K562 (cell line): ENCODE results near the gene TP53BP2. TPM values are rescaled to one million over a fixed set of nuclear protein-coding genes. Genes with fewer than 3 reads are reported as not detected.
A peak's percentile ranks its signal among the peaks of the same experiment; 100 is the strongest.

Source experiments
- ATAC-seq: fragments of 200-7000 bp; cut with Tn5 transposase; 3 replicates; pipeline ENCODE4 v1.9.1; 2020; ENCODE audit warnings: moderate library complexity
- BruUV-seq: library from RNA; stranded (reverse); fragments of 400-500 nt; replicated peaks from 2 replicates; lab custom pipeline; 2021; lab: Mats Ljungman, UMichigan
- CTCF ChIA-PET: fragments of 300-600 bp; formaldehyde crosslinking; extraction: SDS; loops from one replicate; lab custom pipeline; 2021; ENCODE audit warnings: low intra/inter-chr PET ratio; lab: Yijun Ruan, JAX
- POLR2A ChIA-PET: fragments of 300-600, 350-650 bp; sonication (Branson Sonifier 250); formaldehyde crosslinking; extraction: SDS; loops from one replicate; lab custom pipeline; 2021; ENCODE audit warnings: antibody characterized with exemption, inconsistent platforms; lab: Yijun Ruan, JAX
- DNase-seq, 4 experiments: peaks; one replicate each; pipeline versions ENCODE4 v3.0.0 to v3.0.0-alpha.2; 2011 to 2018; ENCODE audit warnings: low spot score in 3 of 4, mixed read lengths in 3 of 4; ENCODE audit errors: extremely low read depth in 1 of 4
- FAIRE-seq: peaks from 2 replicates; lab custom pipeline; 2011; peaks lifted over from hg19 to GRCh38; lab: Jason Lieb, UNC
- H2AFZ ChIP-seq: 2 replicates; pipeline ENCODE4 v1.6.0; 2011; ENCODE audit warnings: low read depth, low read length, control low read depth, inconsistent platforms
- H3K27ac ChIP-seq: fragments of 200-600 bp; 3 replicates; pipeline ENCODE4 v1.8.0; 2011; ENCODE audit warnings: low read depth, mild to moderate bottlenecking, control low read depth, inconsistent platforms, low read length, moderate library complexity, mixed read lengths; ENCODE audit errors: extremely low read depth
- H3K27me3 ChIP-seq, 2 experiments: fragments of 300-600 bp in 1 of 2; 2 replicates in 1 of 2; 3 replicates in 1 of 2; pipeline versions ENCODE4 v1.6.0 to v1.8.0; 2011; ENCODE audit warnings: inconsistent platforms in 2 of 2, low read length in 2 of 2, mild to moderate bottlenecking in 1 of 2, mixed read lengths in 1 of 2, moderate library complexity in 1 of 2; ENCODE audit not compliant: control insufficient read depth in 2 of 2, insufficient read depth in 2 of 2
- H3K36me3 ChIP-seq: fragments of 300-600 bp; 3 replicates; pipeline ENCODE4 v1.8.0; 2011; ENCODE audit warnings: mild to moderate bottlenecking, low read length, inconsistent platforms; ENCODE audit not compliant: control insufficient read depth, insufficient read depth
- H3K4me1 ChIP-seq, 2 experiments: fragments of 200-600 bp in 1 of 2; replicated peaks in 1 of 2; 2 replicates in 1 of 2; 3 replicates in 1 of 2; pipeline versions ENCODE4 v1.5.1 to v1.8.0; 2011; ENCODE audit warnings: inconsistent platforms in 2 of 2, low read length in 2 of 2, mild to moderate bottlenecking in 1 of 2, mixed read lengths in 1 of 2, moderate library complexity in 1 of 2; ENCODE audit not compliant: control insufficient read depth in 2 of 2, insufficient read depth in 2 of 2
- H3K4me2 ChIP-seq: 2 replicates; pipeline ENCODE4 v1.6.1; 2011; ENCODE audit warnings: low read length, control low read depth, inconsistent platforms, mixed read lengths; ENCODE audit not compliant: insufficient read depth
- H3K4me3 ChIP-seq: fragments of 200-600 bp; sonication (generic), shearing (Covaris generic); 2 replicates; pipeline ENCODE4 v1.5.1; 2016; ENCODE audit warnings: control low read depth, inconsistent platforms
- H3K79me2 ChIP-seq: fragments of 200-600 bp; 3 replicates; pipeline ENCODE4 v1.8.0; 2011; ENCODE audit warnings: low read length, inconsistent platforms; ENCODE audit not compliant: control insufficient read depth, insufficient read depth
- H3K9ac ChIP-seq, 2 experiments: 2 replicates each; pipeline versions ENCODE4 v1.6.0 to v1.6.1; 2011; ENCODE audit warnings: low read depth in 2 of 2, low read length in 2 of 2, control low read depth in 1 of 2, inconsistent platforms in 1 of 2, mild to moderate bottlenecking in 1 of 2, mixed read lengths in 1 of 2; ENCODE audit not compliant: insufficient read depth in 1 of 2
- H3K9me1 ChIP-seq: one replicate; pipeline ENCODE4 v1.6.0; 2011; ENCODE audit warnings: inconsistent platforms, mild to moderate bottlenecking, low read length, moderate library complexity; ENCODE audit not compliant: control insufficient read depth, insufficient read depth
- H3K9me3 ChIP-seq: replicated peaks from 2 replicates; pipeline ENCODE4 v1.5.1; 2011; ENCODE audit warnings: low read depth, low read length, inconsistent platforms; ENCODE audit not compliant: control insufficient read depth, insufficient read depth
- H4K20me1 ChIP-seq: replicated peaks from 2 replicates; pipeline ENCODE4 v1.6.1; 2011; ENCODE audit warnings: low read length, inconsistent platforms, mixed read lengths; ENCODE audit not compliant: control insufficient read depth, insufficient read depth
- CC2D1A ChIP-seq: fragments of 450-650 bp; IDR thresholded peaks from 2 replicates; pipeline ENCODE4 v1.6.1; 2017; ENCODE audit warnings: mild to moderate bottlenecking
- EP300 ChIP-seq: IDR thresholded peaks from 2 replicates; pipeline ENCODE4 v1.6.1; 2012; ENCODE audit warnings: low read length, improper control_type of control experiment
- HMGXB4 ChIP-seq: sonication (generic); formaldehyde crosslinking; IDR thresholded peaks from 2 replicates; pipeline ENCODE4 v1.8.1; 2023; ENCODE audit warnings: mild to moderate bottlenecking, missing genetic modification reagents
- ILF3 ChIP-seq: fragments of 450-650 bp; IDR thresholded peaks from 2 replicates; pipeline ENCODE4 v1.6.1; 2018; ENCODE audit warnings: antibody characterized with exemption, mild to moderate bottlenecking, moderate library complexity, borderline replicate concordance
- KLF10 ChIP-seq: fragments of 250-450 bp; sonication (Bioruptor Pico); IDR thresholded peaks from 2 replicates; pipeline ENCODE4 v1.6.1; 2021; ENCODE audit warnings: matching md5 sums
- MBD1 ChIP-seq: fragments of 250-450 bp; sonication (Bioruptor Pico); IDR thresholded peaks from 2 replicates; pipeline ENCODE4 v1.8.0; 2022; ENCODE audit warnings: inconsistent platforms
- MCM3 ChIP-seq: fragments of 450-650 bp; IDR thresholded peaks from 2 replicates; pipeline ENCODE4 v1.6.1; 2016
- NR2C1 ChIP-seq, 2 experiments: fragments of 450-650 bp; IDR thresholded peaks; 2 replicates each; pipeline ENCODE4 v1.6.1; 2017; ENCODE audit warnings: mild to moderate bottlenecking in 2 of 2, antibody characterized with exemption in 1 of 2, inconsistent platforms in 1 of 2, missing compliant biosample characterization in 1 of 2, missing genetic modification characterization in 1 of 2
- NUFIP1 ChIP-seq: fragments of 450-650 bp; IDR thresholded peaks from 2 replicates; pipeline ENCODE4 v1.6.1; 2018; ENCODE audit not compliant: partially characterized antibody
- POLR3A ChIP-seq: IDR thresholded peaks from 2 replicates; pipeline ENCODE4 v1.6.1; 2011; ENCODE audit warnings: borderline replicate concordance, mild to moderate bottlenecking, moderate library complexity; ENCODE audit not compliant: insufficient read length, insufficient read depth; ENCODE audit errors: extremely low read depth
- RBFOX2 ChIP-seq: fragments of 200-400 bp; formaldehyde crosslinking; IDR thresholded peaks from 2 replicates; pipeline ENCODE4 v1.6.1; 2017; ENCODE audit warnings: low read depth, mild to moderate bottlenecking, low read length, moderate library complexity
- TEAD2 ChIP-seq: fragments of 450-650 bp; IDR thresholded peaks from 2 replicates; pipeline ENCODE4 v1.6.1; 2016; ENCODE audit warnings: missing genetic modification characterization, control low read depth, missing compliant biosample characterization
- ZBTB34 ChIP-seq: fragments of 250-450 bp; sonication (Bioruptor Pico); IDR thresholded peaks from 2 replicates; pipeline ENCODE4 v1.8.0; 2021; ENCODE audit warnings: mild to moderate bottlenecking, moderate library complexity
- ZNF184 ChIP-seq: sonication (generic); formaldehyde crosslinking; IDR thresholded peaks from 2 replicates; pipeline ENCODE4 v1.5.0; 2020; ENCODE audit warnings: missing genetic modification reagents
- ZNF445 ChIP-seq: fragments of 250-450 bp; sonication (Bioruptor Pico); IDR thresholded peaks from 2 replicates; pipeline ENCODE4 v1.4.0; 2020; ENCODE audit warnings: low read depth, mild to moderate bottlenecking, moderate library complexity
- ZNF655 ChIP-seq: fragments of 250-450 bp; sonication (Bioruptor Pico); IDR thresholded peaks from 2 replicates; pipeline ENCODE4 v1.5.0; 2021
- WGBS: fragments of 100-300 bp; shearing (Covaris generic); methylation state at CpG from one replicate; pipeline ENCODE4 v1.1.6; 2016; ENCODE audit warnings: low coverage, mixed read lengths; ENCODE audit not compliant: insufficient coverage; ENCODE audit errors: missing lambda C conversion rate; 5-methylcytosine and 5-hydroxymethylcytosine counted together
- in situ Hi-C: fragments of 300-500 bp; cut with MboI; formaldehyde crosslinking; loops from 4 replicates; pipeline ENCODE4 v1.15.0; 2018; ENCODE audit warnings: inconsistent platforms, mixed read lengths
- intact Hi-C: fragments of 100-400 bp; cut with micrococcal nuclease; formaldehyde crosslinking; loops from 2 replicates; pipeline ENCODE4 v1.14.2; 2022
- polyA plus RNA-seq, 8 experiments: library from polyadenylated mRNA; depleted of rRNA in 4 of 8; stranded (reverse) in 5 of 8; unstranded in 3 of 8; fragments of >200 nt; fragmentation: Nextera tagmentation in 2 of 8; fragmentation: Illumina TruSeq in 1 of 8; extraction: Ambion mirVana in 2 of 8; extraction: Trizol in 1 of 8; gene quantifications; 2 replicates each; pipeline versions ENCODE4 v1.2.1 to v1.2.3, GENCODE V29; 2011 to 2014; ENCODE audit warnings: inconsistent platforms in 1 of 8, missing spikeins in 1 of 8
- total RNA-seq, 7 experiments: library from RNA; depleted of rRNA in 6 of 7; stranded (reverse); fragments of >200 nt in 6 of 7; fragmentation: Illumina TruSeq in 2 of 7; extraction: Trizol in 2 of 7; gene quantifications; 2 replicates each; pipeline versions ENCODE4 v1.2.1 to v1.2.3, GENCODE V29; 2011 to 2021; ENCODE audit warnings: low replicate concordance in 1 of 7

The TP53BP2 gene
- total and polyA plus RNA-seq, 9 of the 15 experiments (the other 6 are each of a cell fraction or from before 2014, with no cell fraction given), result 17.0 to 69.6 (median 40.1) TPM

- Histone ChIP-seq H3K27ac (peak overlapping the region; percentile 50), H3K79me2 (peaks cover 43% of the 10 kb centered on the region), H4K20me1 (no peaks in the 10 kb centered on the region), H3K4me2 (peak overlapping the region; percentile 8; the same call in 1 of the 2 replicates), H3K4me1 (peaks cover 11 to 43% of the 10 kb centered on the region in 2 experiments), H3K4me3 (no peak overlapping the region), H3K9me3 (no peaks in the 10 kb centered on the region), H3K27me3 (no peaks in the 10 kb centered on the region), H2AFZ (peak overlapping the region; percentile 37), H3K9me1 (no peaks in the 10 kb centered on the region), H3K9ac (peak overlapping the region in 1 of 2 experiments; percentile 51; a peak in 2 of 4 replicates), H3K36me3 (peaks cover 76% of the 10 kb centered on the region)
- intact Hi-C loops (loop anchor here (5.0 kb wide), 1 partner anchor 87 kb away; no protein-coding TSS in a partner anchor), in situ Hi-C loops (no loop called here)
- ChIA-PET POLR2A (interaction anchor here (1.0 kb wide), 1 partner anchor 18 kb away, joined by 5 read pairs; no protein-coding TSS in a partner anchor), CTCF (no interaction called here)
- BruUV-seq, result no TSS peak
- 33% methylated on average over 9 of the region's 9 CpGs for WGBS
- ATAC-seq (peak; percentile 46), DNase-seq (peak in 1 of 4 experiments; percentile 33), FAIRE-seq (peak; percentile 68)
- TF ChIP-seq ZNF184 (CRISPR knock-in tag) (no peak), ZNF445 (CRISPR knock-in tag) (no peak), MCM3 (no peak), NUFIP1 (no peak), KLF10 (CRISPR knock-in tag) (no peak), NR2C1 (IDR thresholded peaks at IDR 0.05) (no peak), NR2C1 (tag; IDR thresholded peaks at IDR 0.05) (no peak), ZBTB34 (CRISPR knock-in tag) (no peak), ZNF655 (CRISPR knock-in tag) (no peak), TEAD2 (tag) (no peak), ILF3 (no peak), POLR3A (no peak), MBD1 (0 out of 2 replicates have a peak, but pooled peaks have one; percentile 6), RBFOX2 (no peak), EP300 (0 out of 2 replicates have a peak, but pooled peaks have one; percentile 9), HMGXB4 (no peak), CC2D1A (no peak)
Measured at GRCh38 chr1:223794136-223794880, 51.4 kb downstream of the TP53BP2 start.
